ENCODE data around the gene FNTB. TPM values are rescaled to one million over a fixed set of nuclear protein-coding genes. Genes with fewer than 3 reads are reported as not detected.

Gene FNTB
- total RNA-seq, 1 experiment from 2014 or later = 20.7 TPM

DNA sequence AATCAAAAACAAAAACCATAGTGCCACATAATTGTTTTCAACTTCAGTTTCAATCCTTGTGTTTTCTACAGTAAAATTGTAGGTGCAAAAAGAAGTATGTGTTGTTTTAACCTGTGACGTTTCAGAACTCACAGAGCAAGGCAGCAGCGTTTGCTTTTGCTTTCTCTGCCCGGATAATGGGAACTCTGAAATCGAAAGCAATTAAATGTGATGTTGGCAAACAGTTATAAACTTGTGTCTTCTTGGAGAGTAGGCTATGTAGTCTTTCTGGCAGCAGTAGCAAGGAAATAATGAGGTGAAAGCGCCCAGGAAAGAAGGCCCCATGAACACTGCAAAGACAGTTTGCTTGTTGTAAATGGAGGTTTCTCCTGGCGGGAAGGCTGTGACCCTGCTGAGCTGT lies 39.1 kb downstream of the FNTB start:
- Histone ChIP-seq H4K91ac (ENCODE audit: insufficient read length, low read depth, low read length) (no peak overlapping the region), H3K27ac (ENCODE audit: insufficient read length, low read depth, low read length) (no peak overlapping the region), H4K20me1 (ENCODE audit: control insufficient read depth, insufficient read depth, insufficient read length) (no peaks in the 10 kb centered on the region), H3K23me2 (ENCODE audit: insufficient read length, low read depth, low read length, poor library complexity, severe bottlenecking) (no peaks in the 10 kb centered on the region), H2BK5ac (ENCODE audit: insufficient read length, low read length) (no peak overlapping the region), H4K5ac (ENCODE audit: insufficient read length, low read depth, low read length) (no peak overlapping the region), H3T11ph (ENCODE audit: low read length) (no peak overlapping the region), H3K4me1 (ENCODE audit: insufficient read depth, low read length) (no peaks in the 10 kb centered on the region), H3K23ac (ENCODE audit: insufficient read length, low read depth, low read length) (no peak overlapping the region), H3K56ac (ENCODE audit: insufficient read length, low read depth, low read length) (no peak overlapping the region), H2BK12ac (ENCODE audit: insufficient read length, low read depth, low read length) (no peak overlapping the region), H3K4me2 (ENCODE audit: insufficient read depth, insufficient read length, low read length) (no peak overlapping the region), H3K79me2 (ENCODE audit: insufficient read depth, low read length) (no peaks in the 10 kb centered on the region), H3K4ac (ENCODE audit: low read depth, low read length) (no peak overlapping the region), H3K9me3 (ENCODE audit: control insufficient read depth, low read depth, low read length) (no peaks in the 10 kb centered on the region), H2BK15ac (ENCODE audit: low read depth, low read length) (no peak overlapping the region), H2BK20ac (ENCODE audit: low read depth, low read length, poor library complexity, severe bottlenecking) (no peak overlapping the region), H3K14ac (ENCODE audit: insufficient read depth, low read length) (no peak overlapping the region), H2AK5ac (ENCODE audit: insufficient read length, low read length) (no peak overlapping the region), H3K79me1 (ENCODE audit: insufficient read depth, low read depth, low read length, poor library complexity, severe bottlenecking) (no peaks in the 10 kb centered on the region), H3K9ac (ENCODE audit: extremely low read depth, insufficient read length, low read length) (no peak overlapping the region), H3K27me3 (ENCODE audit: insufficient read depth, low read length) (no peaks in the 10 kb centered on the region), H4K8ac (replicated peaks; ENCODE audit: insufficient read length, low read depth, low read length) (no peak overlapping the region), H2AFZ (ENCODE audit: low read length) (no peak overlapping the region), H2BK120ac (ENCODE audit: low read depth, low read length, poor library complexity, severe bottlenecking) (no peak overlapping the region), H3K18ac (ENCODE audit: insufficient read length, low read depth, low read length) (no peak overlapping the region)
- no peaks in the 10 kb centered on the region for H3K9me3 Mint-ChIP-seq
- no peak for TF ChIP-seq CTCF (conservative IDR thresholded peaks at IDR 0.05)
- peak overlapping the region in 2 of 3 experiments; percentile 51 to 62; a peak in 2 of 7 replicates for H3K27ac Mint-ChIP-seq
- no peaks in the 10 kb centered on the region for H3K4me1 Mint-ChIP-seq
- H3K36me3 Mint-ChIP-seq (ENCODE audit: insufficient read depth in 1 of 3, low read depth in 3 of 3) = peaks cover 1 to 30% (median 20%) of the 10 kb centered on the region in 3 experiments; a peak in 6 of 7 replicates
- WGBS (ENCODE audit: extremely low coverage, insufficient read length, low lambda C conversion rate) = no CpG with 5 or more reads among the region's 6 CpGs
- H3K4me3 Mint-ChIP-seq = no peak overlapping the region
- DNase-seq = no peak
- H3K27me3 Mint-ChIP-seq (ENCODE audit: low read depth) = no peaks in the 10 kb centered on the region

Measured in H9 (cell line).